Neural progenitor cell (in vitro differentiated cells): Measurements from ENCODE around the gene GRIK2. TPM values are rescaled to one million over a fixed set of nuclear protein-coding genes. Genes with fewer than 3 reads are reported as not detected.

ENCODE experiments used
- DNase-seq: peaks from one replicate; pipeline ENCODE4 v3.0.0-alpha.2; 2016; ENCODE audit warnings: low spot score
- H2AFZ ChIP-seq: fragments of 200-600 bp; sonication (generic); replicated peaks from 2 replicates; pipeline ENCODE4 v1.6.1; 2016; ENCODE audit warnings: antibody characterized with exemption
- H3F3A ChIP-seq: fragments of 200-600 bp; sonication (generic); 2 replicates; pipeline ENCODE4 v1.6.1; 2016; ENCODE audit warnings: antibody characterized with exemption, low read depth
- H3K27ac ChIP-seq: fragments of 200-600 bp; sonication (generic); 2 replicates; pipeline ENCODE4 v1.5.1; 2016; ENCODE audit warnings: mild to moderate bottlenecking
- H3K27me3 ChIP-seq: fragments of 200-600 bp; sonication (generic); 2 replicates; pipeline ENCODE4 v1.6.1; 2016; ENCODE audit warnings: mild to moderate bottlenecking, moderate library complexity
- H3K36me3 ChIP-seq: fragments of 200-600 bp; sonication (generic); 2 replicates; pipeline ENCODE4 v1.5.1; 2016
- H3K4me1 ChIP-seq: fragments of 200-600 bp; sonication (generic); 2 replicates; pipeline ENCODE4 v1.6.1; 2016; ENCODE audit warnings: mixed run types
- H3K4me2 ChIP-seq: fragments of 200-600 bp; sonication (generic); 2 replicates; pipeline ENCODE4 v1.6.1; 2016
- H3K4me3 ChIP-seq: fragments of 200-600 bp; sonication (generic); 2 replicates; pipeline ENCODE4 v1.5.1; 2016
- H3K79me2 ChIP-seq: fragments of 200-600 bp; sonication (generic); 2 replicates; pipeline ENCODE4 v1.6.1; 2016; ENCODE audit warnings: low read depth
- H3K9ac ChIP-seq: fragments of 200-600 bp; sonication (generic); 2 replicates; pipeline ENCODE4 v1.6.1; 2016
- H3K9me3 ChIP-seq: fragments of 200-600 bp; sonication (generic); 2 replicates; pipeline ENCODE4 v1.5.1; 2016; ENCODE audit warnings: low read depth
- H4K20me1 ChIP-seq: fragments of 200-600 bp; sonication (generic); 2 replicates; pipeline ENCODE4 v1.6.1; 2016; ENCODE audit warnings: low read depth
- H3K27ac Mint-ChIP-seq: 3 replicates; pipeline ENCODE4 v1.8.0; 2021; ENCODE audit warnings: mixed read lengths
- H3K27me3 Mint-ChIP-seq: 2 replicates; pipeline ENCODE4 v1.8.0; 2022; ENCODE audit warnings: low read depth, mild to moderate bottlenecking, inconsistent platforms, moderate library complexity, mixed read lengths; ENCODE audit not compliant: insufficient read depth
- H3K36me3 Mint-ChIP-seq: 3 replicates; pipeline ENCODE4 v1.8.0; 2021; ENCODE audit warnings: mixed read lengths
- H3K4me1 Mint-ChIP-seq: 3 replicates; pipeline ENCODE4 v1.8.0; 2021; ENCODE audit warnings: mixed read lengths
- H3K4me3 Mint-ChIP-seq: 3 replicates; pipeline ENCODE4 v1.8.0; 2021; ENCODE audit warnings: mild to moderate bottlenecking, moderate library complexity, mixed read lengths
- H3K9me3 Mint-ChIP-seq: 3 replicates; pipeline ENCODE4 v1.8.0; 2020; ENCODE audit warnings: mixed read lengths
- CTCF ChIP-seq: fragments of 200-600 bp; sonication (generic); IDR thresholded peaks from 2 replicates; pipeline ENCODE4 v1.5.1; 2017; ENCODE audit warnings: antibody characterized with exemption, mild to moderate bottlenecking
- EZH2 ChIP-seq: fragments of 200-600 bp; sonication (generic); IDR thresholded peaks from 2 replicates; pipeline ENCODE4 v1.6.1; 2017; ENCODE audit warnings: antibody characterized with exemption, mild to moderate bottlenecking, moderate library complexity
- EZH2phosphoT487 ChIP-seq: fragments of 200-600 bp; sonication (generic); IDR thresholded peaks from 2 replicates; pipeline ENCODE4 v1.6.1; 2017; ENCODE audit warnings: antibody characterized with exemption
- total RNA-seq: library from RNA; depleted of rRNA; stranded (reverse); fragments of >200 nt; gene quantifications from 2 replicates; pipeline ENCODE4 v1.2.3, GENCODE V29; 2015; ENCODE audit warnings: low replicate concordance

GRIK2 gene
- total RNA-seq, 1 donor from 2014 or later: 0.88 TPM

GRCh38 chr6:101502818-101503217 lies 109.3 kb downstream of the GRIK2 start:
- TF ChIP-seq CTCF: no peak
- no peak for TF ChIP-seq EZH2
- no peak for TF ChIP-seq EZH2phosphoT487
- Histone ChIP-seq H3K9me3 (no peaks in the 10 kb centered on the region), H3K9ac (no peak overlapping the region), H3K4me1 (no peaks in the 10 kb centered on the region), H3K27me3 (no peaks in the 10 kb centered on the region), H3K36me3 (no peaks in the 10 kb centered on the region), H3K4me3 (no peak overlapping the region), H2AFZ (no peak overlapping the region), H3F3A (no peaks in the 10 kb centered on the region), H3K4me2 (no peak overlapping the region), H3K79me2 (no peaks in the 10 kb centered on the region), H4K20me1 (no peaks in the 10 kb centered on the region), H3K27ac (no peak overlapping the region)
- Mint-ChIP-seq H3K9me3 (no peaks in the 10 kb centered on the region), H3K27ac (no peak overlapping the region), H3K4me1 (no peaks in the 10 kb centered on the region), H3K4me3 (no peak overlapping the region), H3K36me3 (no peaks in the 10 kb centered on the region), H3K27me3 (no peaks in the 10 kb centered on the region)
- no peak for DNase-seq

GRCh38 chr6:101509536-101509935 lies 116.0 kb downstream of the GRIK2 start:
- Histone ChIP-seq H3K27ac (no peak overlapping the region), H3K4me3 (no peak overlapping the region), H2AFZ (no peak overlapping the region), H3K9me3 (no peaks in the 10 kb centered on the region), H3K36me3 (no peaks in the 10 kb centered on the region), H4K20me1 (no peaks in the 10 kb centered on the region), H3K4me1 (no peaks in the 10 kb centered on the region), H3K4me2 (no peak overlapping the region), H3K27me3 (no peaks in the 10 kb centered on the region), H3K9ac (no peak overlapping the region), H3K79me2 (no peaks in the 10 kb centered on the region), H3F3A (no peaks in the 10 kb centered on the region)
- Mint-ChIP-seq H3K9me3 (no peaks in the 10 kb centered on the region), H3K36me3 (no peaks in the 10 kb centered on the region), H3K4me1 (no peaks in the 10 kb centered on the region), H3K27me3 (no peaks in the 10 kb centered on the region), H3K4me3 (no peak overlapping the region), H3K27ac (no peak overlapping the region)
- DNase-seq: no peak
- TF ChIP-seq EZH2phosphoT487: no peak
- no peak for TF ChIP-seq CTCF
- TF ChIP-seq EZH2: no peak

GRCh38 chr6:101513181-101513580 lies 119.7 kb downstream of the GRIK2 start:
- no peaks in the 10 kb centered on the region for H3K36me3 Mint-ChIP-seq
- Histone ChIP-seq H3K4me1 (no peaks in the 10 kb centered on the region), H3K4me3 (no peak overlapping the region), H3F3A (no peaks in the 10 kb centered on the region), H3K4me2 (no peak overlapping the region), H3K36me3 (no peaks in the 10 kb centered on the region), H3K79me2 (no peaks in the 10 kb centered on the region), H3K9me3 (no peaks in the 10 kb centered on the region), H4K20me1 (no peaks in the 10 kb centered on the region), H3K27me3 (no peaks in the 10 kb centered on the region), H2AFZ (no peak overlapping the region), H3K27ac (no peak overlapping the region), H3K9ac (no peak overlapping the region)
- no peaks in the 10 kb centered on the region for H3K4me1 Mint-ChIP-seq
- no peak for DNase-seq
- TF ChIP-seq EZH2 (no peak), CTCF (no peak), EZH2phosphoT487 (no peak)
- H3K4me3 Mint-ChIP-seq: no peak overlapping the region
- no peaks in the 10 kb centered on the region for H3K27me3 Mint-ChIP-seq
- no peaks in the 10 kb centered on the region for H3K9me3 Mint-ChIP-seq
- no peak overlapping the region for H3K27ac Mint-ChIP-seq
